GM23338 (cell line): ENCODE data around the gene AGFG2.

Experiments used
- CREB1 ChIP-seq: fragments of 250-450 bp; sonication (Bioruptor Pico); IDR thresholded peaks from 2 replicates; pipeline ENCODE4 v1.5.0; 2020; ENCODE audit warnings: low read depth, mild to moderate bottlenecking, moderate library complexity
- EZH2 ChIP-seq: fragments of 200-600 bp; sonication (generic); IDR thresholded peaks from one replicate; pipeline ENCODE4 v1.8.0; 2017; ENCODE audit warnings: antibody characterized with exemption, mild to moderate bottlenecking, low read depth; ENCODE audit not compliant: unreplicated experiment
- EZH2phosphoT487 ChIP-seq: fragments of 200-600 bp; sonication (generic); IDR thresholded peaks from one replicate; pipeline ENCODE4 v1.8.1; 2018; ENCODE audit warnings: antibody characterized with exemption; ENCODE audit not compliant: unreplicated experiment
- NANOG ChIP-seq: IDR thresholded peaks from 2 replicates; pipeline ENCODE4 v1.6.1; 2016; ENCODE audit warnings: antibody characterized with exemption, borderline replicate concordance
- POLR2AphosphoS5 ChIP-seq: IDR thresholded peaks from 2 replicates; pipeline ENCODE4 v1.6.1; 2016; ENCODE audit warnings: antibody characterized with exemption, low read depth
- ZNF114 ChIP-seq: fragments of 250-450 bp; sonication (Bioruptor Pico); IDR thresholded peaks from 2 replicates; pipeline ENCODE4 v1.5.0; 2020; ENCODE audit warnings: mild to moderate bottlenecking, moderate library complexity
- TF ChIP-seq, protein P1 (sequence below), 2 experiments: fragments of 200-600 bp in 1 of 2; sonication (generic) in 1 of 2; conservative IDR thresholded peaks; 2 replicates each; pipeline versions ENCODE4 v1.5.1 to v1.6.1; 2016 to 2017; ENCODE audit warnings: antibody characterized with exemption in 2 of 2, low read depth in 2 of 2, mild to moderate bottlenecking in 2 of 2, moderate library complexity in 1 of 2
- TF ChIP-seq, protein P2 (sequence below): IDR thresholded peaks from one replicate; pipeline ENCODE4 v1.6.1; 2018; ENCODE audit warnings: antibody characterized with exemption; ENCODE audit not compliant: unreplicated experiment
- TF ChIP-seq, protein P3 (sequence below): IDR thresholded peaks from 2 replicates; pipeline ENCODE4 v1.6.1; 2016; ENCODE audit warnings: antibody characterized with exemption

DNA sequence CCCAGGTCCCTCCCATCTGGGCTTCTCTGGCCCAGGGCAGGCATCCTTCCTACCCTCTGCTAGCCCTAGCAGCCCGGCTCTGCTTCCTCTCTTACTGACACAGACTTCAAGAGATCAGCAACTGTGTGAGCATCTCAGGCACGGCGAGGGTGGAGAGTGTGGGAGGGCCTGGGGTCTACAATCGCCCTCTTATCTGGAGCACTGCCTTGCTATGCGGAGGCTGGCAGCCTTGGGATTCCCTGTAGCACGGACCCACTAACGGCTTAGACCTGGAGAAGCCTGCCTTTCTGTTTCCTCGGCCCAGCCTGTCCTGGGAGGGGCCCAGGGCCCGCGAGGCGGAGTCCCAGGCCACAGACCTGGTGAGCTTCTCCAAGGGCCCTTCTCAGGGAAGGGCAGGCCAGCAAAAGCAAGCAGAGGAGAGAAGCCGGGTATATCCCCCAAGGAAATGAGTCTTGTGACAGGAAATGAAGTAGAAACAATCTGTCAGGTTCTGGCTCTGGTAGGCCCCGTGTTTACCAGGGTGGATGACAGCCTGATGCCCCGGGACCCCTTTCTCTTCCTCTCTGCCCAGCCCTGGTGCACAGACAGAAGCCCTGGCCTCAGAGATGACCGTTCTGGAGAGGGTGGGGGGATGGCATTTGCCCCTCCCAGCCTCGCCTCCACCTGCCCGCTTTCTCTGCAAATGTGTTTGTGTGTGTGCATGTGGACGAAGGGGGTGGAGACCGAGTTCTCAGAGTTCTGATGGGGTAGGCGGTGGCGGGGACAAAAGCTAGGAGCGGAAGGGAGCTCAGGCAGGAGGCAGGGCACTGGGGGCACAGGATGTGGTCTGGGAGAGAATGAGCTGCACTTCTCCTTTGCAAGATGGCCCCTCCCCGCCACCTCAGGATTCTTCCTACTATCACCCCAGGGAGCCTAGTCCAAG, 44.4 kb downstream of the AGFG2 start:
- no peak for TF ChIP-seq POLR2AphosphoS5
- TF ChIP-seq, protein P1, sequence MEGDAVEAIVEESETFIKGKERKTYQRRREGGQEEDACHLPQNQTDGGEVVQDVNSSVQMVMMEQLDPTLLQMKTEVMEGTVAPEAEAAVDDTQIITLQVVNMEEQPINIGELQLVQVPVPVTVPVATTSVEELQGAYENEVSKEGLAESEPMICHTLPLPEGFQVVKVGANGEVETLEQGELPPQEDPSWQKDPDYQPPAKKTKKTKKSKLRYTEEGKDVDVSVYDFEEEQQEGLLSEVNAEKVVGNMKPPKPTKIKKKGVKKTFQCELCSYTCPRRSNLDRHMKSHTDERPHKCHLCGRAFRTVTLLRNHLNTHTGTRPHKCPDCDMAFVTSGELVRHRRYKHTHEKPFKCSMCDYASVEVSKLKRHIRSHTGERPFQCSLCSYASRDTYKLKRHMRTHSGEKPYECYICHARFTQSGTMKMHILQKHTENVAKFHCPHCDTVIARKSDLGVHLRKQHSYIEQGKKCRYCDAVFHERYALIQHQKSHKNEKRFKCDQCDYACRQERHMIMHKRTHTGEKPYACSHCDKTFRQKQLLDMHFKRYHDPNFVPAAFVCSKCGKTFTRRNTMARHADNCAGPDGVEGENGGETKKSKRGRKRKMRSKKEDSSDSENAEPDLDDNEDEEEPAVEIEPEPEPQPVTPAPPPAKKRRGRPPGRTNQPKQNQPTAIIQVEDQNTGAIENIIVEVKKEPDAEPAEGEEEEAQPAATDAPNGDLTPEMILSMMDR (conservative IDR thresholded peaks at IDR 0.05; ENCODE audit: low read depth in 2 of 2) = no peak
- TF ChIP-seq ZNF114 = no peak
- no peak for TF ChIP-seq EZH2
- TF ChIP-seq, protein P2, sequence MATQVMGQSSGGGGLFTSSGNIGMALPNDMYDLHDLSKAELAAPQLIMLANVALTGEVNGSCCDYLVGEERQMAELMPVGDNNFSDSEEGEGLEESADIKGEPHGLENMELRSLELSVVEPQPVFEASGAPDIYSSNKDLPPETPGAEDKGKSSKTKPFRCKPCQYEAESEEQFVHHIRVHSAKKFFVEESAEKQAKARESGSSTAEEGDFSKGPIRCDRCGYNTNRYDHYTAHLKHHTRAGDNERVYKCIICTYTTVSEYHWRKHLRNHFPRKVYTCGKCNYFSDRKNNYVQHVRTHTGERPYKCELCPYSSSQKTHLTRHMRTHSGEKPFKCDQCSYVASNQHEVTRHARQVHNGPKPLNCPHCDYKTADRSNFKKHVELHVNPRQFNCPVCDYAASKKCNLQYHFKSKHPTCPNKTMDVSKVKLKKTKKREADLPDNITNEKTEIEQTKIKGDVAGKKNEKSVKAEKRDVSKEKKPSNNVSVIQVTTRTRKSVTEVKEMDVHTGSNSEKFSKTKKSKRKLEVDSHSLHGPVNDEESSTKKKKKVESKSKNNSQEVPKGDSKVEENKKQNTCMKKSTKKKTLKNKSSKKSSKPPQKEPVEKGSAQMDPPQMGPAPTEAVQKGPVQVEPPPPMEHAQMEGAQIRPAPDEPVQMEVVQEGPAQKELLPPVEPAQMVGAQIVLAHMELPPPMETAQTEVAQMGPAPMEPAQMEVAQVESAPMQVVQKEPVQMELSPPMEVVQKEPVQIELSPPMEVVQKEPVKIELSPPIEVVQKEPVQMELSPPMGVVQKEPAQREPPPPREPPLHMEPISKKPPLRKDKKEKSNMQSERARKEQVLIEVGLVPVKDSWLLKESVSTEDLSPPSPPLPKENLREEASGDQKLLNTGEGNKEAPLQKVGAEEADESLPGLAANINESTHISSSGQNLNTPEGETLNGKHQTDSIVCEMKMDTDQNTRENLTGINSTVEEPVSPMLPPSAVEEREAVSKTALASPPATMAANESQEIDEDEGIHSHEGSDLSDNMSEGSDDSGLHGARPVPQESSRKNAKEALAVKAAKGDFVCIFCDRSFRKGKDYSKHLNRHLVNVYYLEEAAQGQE = no peak
- TF ChIP-seq EZH2phosphoT487 = no peak
- TF ChIP-seq CREB1 (CRISPR knock-in tag) = no peak
- TF ChIP-seq, protein P3, sequence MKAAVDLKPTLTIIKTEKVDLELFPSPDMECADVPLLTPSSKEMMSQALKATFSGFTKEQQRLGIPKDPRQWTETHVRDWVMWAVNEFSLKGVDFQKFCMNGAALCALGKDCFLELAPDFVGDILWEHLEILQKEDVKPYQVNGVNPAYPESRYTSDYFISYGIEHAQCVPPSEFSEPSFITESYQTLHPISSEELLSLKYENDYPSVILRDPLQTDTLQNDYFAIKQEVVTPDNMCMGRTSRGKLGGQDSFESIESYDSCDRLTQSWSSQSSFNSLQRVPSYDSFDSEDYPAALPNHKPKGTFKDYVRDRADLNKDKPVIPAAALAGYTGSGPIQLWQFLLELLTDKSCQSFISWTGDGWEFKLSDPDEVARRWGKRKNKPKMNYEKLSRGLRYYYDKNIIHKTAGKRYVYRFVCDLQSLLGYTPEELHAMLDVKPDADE = no peak
- no peak for TF ChIP-seq NANOG
